Gastrocnemius medialis (tissue), 4 donors: ENCODE data around the gene VWA7.

Source experiments
- POLR2A ChIP-seq, 2 donors: fragments of 450-650 bp; IDR thresholded peaks; one replicate each; pipeline ENCODE4 v1.6.1; 2017; ENCODE audit warnings: antibody characterized with exemption in 2 of 2, mild to moderate bottlenecking in 2 of 2, moderate library complexity in 2 of 2
- TF ChIP-seq, protein P1 (sequence below), 5 experiments: fragments of 450-650 bp in 3 of 5; fragments of 200-600 bp in 2 of 5; sonication (generic) in 2 of 5; IDR thresholded peaks in 4 of 5; conservative IDR thresholded peaks in 1 of 5; 1 replicate in 4 of 5; 2 replicates in 1 of 5; pipeline ENCODE4 v1.5.1; 2016 to 2019; ENCODE audit warnings: antibody characterized with exemption in 5 of 5, mild to moderate bottlenecking in 3 of 5, moderate library complexity in 3 of 5

DNA sequence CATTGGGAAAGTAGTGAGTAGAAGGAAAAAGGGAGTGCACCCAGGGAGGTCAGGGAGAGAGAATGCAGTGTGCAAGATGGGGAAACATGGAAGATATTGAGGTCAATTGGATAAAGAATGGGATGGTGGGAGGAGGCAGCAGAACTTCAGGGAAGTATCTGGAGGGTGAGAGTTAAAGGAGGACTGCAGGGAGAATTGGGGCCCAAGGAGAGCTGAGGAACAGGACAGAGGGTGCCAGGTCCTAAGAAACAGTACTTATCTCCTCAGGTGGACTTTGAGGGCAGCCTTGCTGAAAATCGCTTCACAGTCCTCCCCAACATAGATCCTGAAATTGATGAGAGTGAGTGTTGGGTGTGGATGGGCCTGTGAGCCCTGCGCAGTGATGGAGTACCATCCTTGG, 18.8 kb downstream of the VWA7 start:
- TF ChIP-seq, protein P1, sequence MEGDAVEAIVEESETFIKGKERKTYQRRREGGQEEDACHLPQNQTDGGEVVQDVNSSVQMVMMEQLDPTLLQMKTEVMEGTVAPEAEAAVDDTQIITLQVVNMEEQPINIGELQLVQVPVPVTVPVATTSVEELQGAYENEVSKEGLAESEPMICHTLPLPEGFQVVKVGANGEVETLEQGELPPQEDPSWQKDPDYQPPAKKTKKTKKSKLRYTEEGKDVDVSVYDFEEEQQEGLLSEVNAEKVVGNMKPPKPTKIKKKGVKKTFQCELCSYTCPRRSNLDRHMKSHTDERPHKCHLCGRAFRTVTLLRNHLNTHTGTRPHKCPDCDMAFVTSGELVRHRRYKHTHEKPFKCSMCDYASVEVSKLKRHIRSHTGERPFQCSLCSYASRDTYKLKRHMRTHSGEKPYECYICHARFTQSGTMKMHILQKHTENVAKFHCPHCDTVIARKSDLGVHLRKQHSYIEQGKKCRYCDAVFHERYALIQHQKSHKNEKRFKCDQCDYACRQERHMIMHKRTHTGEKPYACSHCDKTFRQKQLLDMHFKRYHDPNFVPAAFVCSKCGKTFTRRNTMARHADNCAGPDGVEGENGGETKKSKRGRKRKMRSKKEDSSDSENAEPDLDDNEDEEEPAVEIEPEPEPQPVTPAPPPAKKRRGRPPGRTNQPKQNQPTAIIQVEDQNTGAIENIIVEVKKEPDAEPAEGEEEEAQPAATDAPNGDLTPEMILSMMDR (IDR thresholded peaks at IDR 0.05 in 4 of 5, conservative IDR thresholded peaks at IDR 0.05 in 1 of 5): no peak
- no peak for TF ChIP-seq POLR2A (IDR thresholded peaks at IDR 0.05)
